Measurements from ENCODE around the gene LRRFIP2. TPM values are rescaled to one million over a fixed set of nuclear protein-coding genes. Genes with fewer than 3 reads are reported as not detected.

LRRFIP2 gene
- total RNA-seq, 1 experiment from 2014 or later, result 47.1 TPM

- Mint-ChIP-seq H3K4me1 (ENCODE audit: low read depth, unreplicated experiment) (peaks cover 26% of the 10 kb centered on the region), H3K9me3 (ENCODE audit: unreplicated experiment) (no peaks in the 10 kb centered on the region), H3K4me3 (ENCODE audit: unreplicated experiment) (no peak overlapping the region), H3K27ac (ENCODE audit: unreplicated experiment) (no peak overlapping the region), H3K36me3 (ENCODE audit: insufficient read depth, unreplicated experiment) (no peaks in the 10 kb centered on the region), H3K27me3 (ENCODE audit: insufficient read depth, unreplicated experiment) (no peaks in the 10 kb centered on the region)
- CTCF ChIA-PET, result no interaction called here
- TF ChIP-seq, protein P1, sequence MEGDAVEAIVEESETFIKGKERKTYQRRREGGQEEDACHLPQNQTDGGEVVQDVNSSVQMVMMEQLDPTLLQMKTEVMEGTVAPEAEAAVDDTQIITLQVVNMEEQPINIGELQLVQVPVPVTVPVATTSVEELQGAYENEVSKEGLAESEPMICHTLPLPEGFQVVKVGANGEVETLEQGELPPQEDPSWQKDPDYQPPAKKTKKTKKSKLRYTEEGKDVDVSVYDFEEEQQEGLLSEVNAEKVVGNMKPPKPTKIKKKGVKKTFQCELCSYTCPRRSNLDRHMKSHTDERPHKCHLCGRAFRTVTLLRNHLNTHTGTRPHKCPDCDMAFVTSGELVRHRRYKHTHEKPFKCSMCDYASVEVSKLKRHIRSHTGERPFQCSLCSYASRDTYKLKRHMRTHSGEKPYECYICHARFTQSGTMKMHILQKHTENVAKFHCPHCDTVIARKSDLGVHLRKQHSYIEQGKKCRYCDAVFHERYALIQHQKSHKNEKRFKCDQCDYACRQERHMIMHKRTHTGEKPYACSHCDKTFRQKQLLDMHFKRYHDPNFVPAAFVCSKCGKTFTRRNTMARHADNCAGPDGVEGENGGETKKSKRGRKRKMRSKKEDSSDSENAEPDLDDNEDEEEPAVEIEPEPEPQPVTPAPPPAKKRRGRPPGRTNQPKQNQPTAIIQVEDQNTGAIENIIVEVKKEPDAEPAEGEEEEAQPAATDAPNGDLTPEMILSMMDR (IDR thresholded peaks at IDR 0.05; ENCODE audit: insufficient read depth in 1 of 2, low read depth in 1 of 2, low read length in 1 of 2, severe bottlenecking in 1 of 2, unreplicated experiment in 1 of 2), result no peak
- POLR2A ChIA-PET, result interaction anchor here (0.7 kb wide), 1 partner anchor 19 kb away, joined by 7 read pairs; no protein-coding TSS in a partner anchor
- no peaks in the 10 kb centered on the region for H3K36me3 ChIP-seq (ENCODE audit: control insufficient read depth, insufficient read depth, low read length)
- H3K4me3 ChIP-seq (ENCODE audit: low read depth, low read length), result no peak overlapping the region
- H3K9me3 ChIP-seq, result peaks cover 7% of the 10 kb centered on the region; the same call in 1 of the 2 replicates
- intact Hi-C loops (cut with micrococcal nuclease; ENCODE audit: unreplicated experiment), result no loop called here
- no TSS peak for BruUV-seq (replicated peaks)
- no peak for DNase-seq
- H3K27me3 ChIP-seq (replicated peaks; ENCODE audit: control insufficient read depth, insufficient read depth, low read length), result no peaks in the 10 kb centered on the region
- peaks cover 32% of the 10 kb centered on the region for H3K4me1 ChIP-seq
Observed at GRCh38 chr3:37219266-37219665, 44.9 kb upstream of the LRRFIP2 start.

DNA sequence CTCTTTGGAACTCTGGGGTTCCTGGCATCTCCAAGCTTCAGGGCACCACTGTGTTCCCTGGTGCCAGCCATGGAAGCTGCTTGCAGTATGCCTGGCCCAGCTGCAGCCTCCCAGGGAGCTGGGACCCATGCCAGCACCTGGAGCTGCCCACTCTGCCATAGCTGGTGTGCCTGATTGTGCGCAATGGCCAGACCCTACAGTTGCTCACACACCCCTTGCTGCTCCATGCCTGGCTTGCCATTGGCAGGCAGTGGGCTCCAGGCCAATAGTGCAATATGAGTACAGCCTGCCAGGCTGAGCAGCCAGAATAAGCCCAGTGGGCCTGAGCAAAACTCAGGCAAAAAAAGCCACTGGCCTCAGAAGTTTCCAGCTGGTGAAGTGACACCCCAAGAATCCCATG, 43.8 kb upstream of the LRRFIP2 start:
- no peak overlapping the region for H3K4me3 ChIP-seq (ENCODE audit: low read depth, low read length)
- H3K27ac Mint-ChIP-seq (ENCODE audit: unreplicated experiment), result no peak overlapping the region
- no peaks in the 10 kb centered on the region for H3K27me3 Mint-ChIP-seq (ENCODE audit: insufficient read depth, unreplicated experiment)
- H3K27me3 ChIP-seq (replicated peaks; ENCODE audit: control insufficient read depth, insufficient read depth, low read length), result no peaks in the 10 kb centered on the region
- no peak for DNase-seq
- H3K9me3 Mint-ChIP-seq (ENCODE audit: unreplicated experiment), result no peaks in the 10 kb centered on the region
- POLR2A ChIA-PET, result no interaction called here
- peaks cover 7% of the 10 kb centered on the region; the same call in 1 of the 2 replicates for H3K9me3 ChIP-seq
- CTCF ChIA-PET, result no interaction called here
- intact Hi-C loops (cut with micrococcal nuclease; ENCODE audit: unreplicated experiment), result no loop called here
- H3K4me1 Mint-ChIP-seq (ENCODE audit: low read depth, unreplicated experiment), result peaks cover 19% of the 10 kb centered on the region
- H3K4me1 ChIP-seq, result peaks cover 26% of the 10 kb centered on the region
- H3K36me3 Mint-ChIP-seq (ENCODE audit: insufficient read depth, unreplicated experiment), result no peaks in the 10 kb centered on the region
- TF ChIP-seq, protein P1 (IDR thresholded peaks at IDR 0.05; ENCODE audit: insufficient read depth in 1 of 2, low read depth in 1 of 2, low read length in 1 of 2, severe bottlenecking in 1 of 2, unreplicated experiment in 1 of 2), result no peak
- no peaks in the 10 kb centered on the region for H3K36me3 ChIP-seq (ENCODE audit: control insufficient read depth, insufficient read depth, low read length)
- no TSS peak for BruUV-seq (replicated peaks)
- H3K4me3 Mint-ChIP-seq (ENCODE audit: unreplicated experiment), result no peak overlapping the region

GRCh38 chr3:37217098-37217849, 42.9 kb upstream of the LRRFIP2 start:
- Mint-ChIP-seq H3K9me3 (ENCODE audit: unreplicated experiment) (no peaks in the 10 kb centered on the region), H3K27me3 (ENCODE audit: insufficient read depth, unreplicated experiment) (no peaks in the 10 kb centered on the region), H3K36me3 (ENCODE audit: insufficient read depth, unreplicated experiment) (no peaks in the 10 kb centered on the region), H3K4me1 (ENCODE audit: low read depth, unreplicated experiment) (peaks cover 13% of the 10 kb centered on the region), H3K27ac (ENCODE audit: unreplicated experiment) (no peak overlapping the region), H3K4me3 (ENCODE audit: unreplicated experiment) (no peak overlapping the region)
- no peaks in the 10 kb centered on the region for H3K27me3 ChIP-seq (replicated peaks; ENCODE audit: control insufficient read depth, insufficient read depth, low read length)
- H3K9me3 ChIP-seq, result peaks cover 7% of the 10 kb centered on the region; the same call in 1 of the 2 replicates
- CTCF ChIA-PET, result no interaction called here
- POLR2A ChIA-PET, result interaction anchor here (0.6 kb wide), 1 partner anchor 273 kb away, joined by 5 read pairs; no protein-coding TSS in a partner anchor
- no peak overlapping the region for H3K4me3 ChIP-seq (ENCODE audit: low read depth, low read length)
- no peaks in the 10 kb centered on the region for H3K36me3 ChIP-seq (ENCODE audit: control insufficient read depth, insufficient read depth, low read length)
- peaks cover 17% of the 10 kb centered on the region for H3K4me1 ChIP-seq
- TF ChIP-seq, protein P1 (IDR thresholded peaks at IDR 0.05; ENCODE audit: insufficient read depth in 1 of 2, low read depth in 1 of 2, low read length in 1 of 2, severe bottlenecking in 1 of 2, unreplicated experiment in 1 of 2), result no peak
- no peak for DNase-seq
- intact Hi-C loops (cut with micrococcal nuclease; ENCODE audit: unreplicated experiment), result no loop called here
- no TSS peak for BruUV-seq (replicated peaks)

All from Caco-2 (cell line).